ENCODE data around the gene CORIN. TPM values are rescaled to one million over a fixed set of nuclear protein-coding genes. Genes with fewer than 3 reads are reported as not detected.

CORIN gene
- total RNA-seq, 1 donor from 2014 or later: 0.51 TPM

GRCh38 chr4:47675806-47676205 is 162.1 kb downstream of the CORIN start:
- TF ChIP-seq CTCF (IDR thresholded peaks at IDR 0.05; ENCODE audit: unreplicated experiment): no peak
- H3K27ac Mint-ChIP-seq (ENCODE audit: unreplicated experiment): no peak overlapping the region
- H3K4me3 Mint-ChIP-seq (ENCODE audit: unreplicated experiment): no peak overlapping the region
- no peaks in the 10 kb centered on the region for H3K9me3 Mint-ChIP-seq (ENCODE audit: unreplicated experiment)
- H3K36me3 Mint-ChIP-seq (ENCODE audit: low read depth, unreplicated experiment): no peaks in the 10 kb centered on the region
- no peaks in the 10 kb centered on the region for H3K4me1 Mint-ChIP-seq (ENCODE audit: unreplicated experiment)
- DNase-seq (ENCODE audit: low spot score): no peak
- peaks cover 3% of the 10 kb centered on the region for H3K27me3 Mint-ChIP-seq (ENCODE audit: unreplicated experiment)

GRCh38 chr4:47674144-47674543 is 163.7 kb downstream of the CORIN start:
- H3K9me3 Mint-ChIP-seq (ENCODE audit: unreplicated experiment): no peaks in the 10 kb centered on the region
- H3K4me1 Mint-ChIP-seq (ENCODE audit: unreplicated experiment): no peaks in the 10 kb centered on the region
- H3K27me3 Mint-ChIP-seq (ENCODE audit: unreplicated experiment): peaks cover 3% of the 10 kb centered on the region
- H3K36me3 Mint-ChIP-seq (ENCODE audit: low read depth, unreplicated experiment): no peaks in the 10 kb centered on the region
- no peak for TF ChIP-seq CTCF (IDR thresholded peaks at IDR 0.05; ENCODE audit: unreplicated experiment)
- no peak overlapping the region for H3K27ac Mint-ChIP-seq (ENCODE audit: unreplicated experiment)
- DNase-seq (ENCODE audit: low spot score): no peak
- no peak overlapping the region for H3K4me3 Mint-ChIP-seq (ENCODE audit: unreplicated experiment)

- DNase-seq (ENCODE audit: low spot score): no peak
- Mint-ChIP-seq H3K27me3 (ENCODE audit: unreplicated experiment) (peaks cover 3% of the 10 kb centered on the region), H3K36me3 (ENCODE audit: low read depth, unreplicated experiment) (no peaks in the 10 kb centered on the region), H3K9me3 (ENCODE audit: unreplicated experiment) (no peaks in the 10 kb centered on the region), H3K4me1 (ENCODE audit: unreplicated experiment) (no peaks in the 10 kb centered on the region), H3K27ac (ENCODE audit: unreplicated experiment) (no peak overlapping the region), H3K4me3 (ENCODE audit: unreplicated experiment) (no peak overlapping the region)
- TF ChIP-seq CTCF (IDR thresholded peaks at IDR 0.05; ENCODE audit: unreplicated experiment): no peak
Measured at GRCh38 chr4:47672696-47673095, 165.2 kb downstream of the CORIN start.

DNA sequence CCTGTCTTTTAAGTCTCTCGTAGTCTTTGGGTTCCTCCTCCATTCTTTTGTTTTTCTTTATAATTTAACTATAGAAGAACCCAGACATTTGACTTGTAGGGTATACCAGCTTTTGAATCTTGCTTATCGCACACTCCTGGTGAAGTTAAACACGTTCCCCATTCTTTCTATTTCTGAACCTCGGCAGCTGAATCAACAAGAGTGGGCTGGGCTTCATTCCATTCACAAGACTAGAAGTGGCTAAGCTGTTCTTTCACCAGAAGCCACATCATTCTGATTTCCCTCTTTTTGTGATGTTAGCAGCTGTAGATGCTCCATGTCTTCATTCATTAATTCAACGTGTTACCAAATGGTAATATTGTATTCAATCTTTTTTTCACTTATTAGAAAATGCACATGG is 167.9 kb downstream of the CORIN start:
- TF ChIP-seq CTCF (IDR thresholded peaks at IDR 0.05; ENCODE audit: unreplicated experiment): no peak
- no peaks in the 10 kb centered on the region for H3K36me3 Mint-ChIP-seq (ENCODE audit: low read depth, unreplicated experiment)
- DNase-seq (ENCODE audit: low spot score): no peak
- no peak overlapping the region for H3K27ac Mint-ChIP-seq (ENCODE audit: unreplicated experiment)
- no peaks in the 10 kb centered on the region for H3K9me3 Mint-ChIP-seq (ENCODE audit: unreplicated experiment)
- H3K4me1 Mint-ChIP-seq (ENCODE audit: unreplicated experiment): no peaks in the 10 kb centered on the region
- no peaks in the 10 kb centered on the region for H3K27me3 Mint-ChIP-seq (ENCODE audit: unreplicated experiment)
- no peak overlapping the region for H3K4me3 Mint-ChIP-seq (ENCODE audit: unreplicated experiment)

GRCh38 chr4:47668810-47669408 is 169.0 kb downstream of the CORIN start:
- Mint-ChIP-seq H3K4me3 (ENCODE audit: unreplicated experiment) (no peak overlapping the region), H3K27ac (ENCODE audit: unreplicated experiment) (no peak overlapping the region), H3K36me3 (ENCODE audit: low read depth, unreplicated experiment) (no peaks in the 10 kb centered on the region), H3K27me3 (ENCODE audit: unreplicated experiment) (no peaks in the 10 kb centered on the region), H3K4me1 (ENCODE audit: unreplicated experiment) (no peaks in the 10 kb centered on the region), H3K9me3 (ENCODE audit: unreplicated experiment) (no peaks in the 10 kb centered on the region)
- TF ChIP-seq CTCF (IDR thresholded peaks at IDR 0.05; ENCODE audit: unreplicated experiment): peak; percentile 85
- DNase-seq (ENCODE audit: low spot score): peak; percentile 15

Data from endothelial cell (in vitro differentiated cells).